Measurements from ENCODE around the gene TBX18.

The TBX18 gene

GRCh38 chr6:84772428-84773132 is 8.2 kb upstream of the TBX18 start:
- no peaks in the 10 kb centered on the region for H3K79me2 ChIP-seq (ENCODE audit: control insufficient read depth, insufficient read depth, low read length)
- no peaks in the 10 kb centered on the region for H3K4me1 ChIP-seq (ENCODE audit: control insufficient read depth, low read depth, low read length)
- no peak overlapping the region for H3K4ac ChIP-seq (ENCODE audit: low read depth, low read length)
- no peaks in the 10 kb centered on the region for H3K79me1 ChIP-seq (ENCODE audit: low read length)
- H3K4me3 ChIP-seq (ENCODE audit: low read length): no peak overlapping the region
- H2BK5ac ChIP-seq (ENCODE audit: low read length): no peak overlapping the region
- no peak overlapping the region for H3K9ac ChIP-seq (ENCODE audit: low read length)
- no peak overlapping the region for H3K4me2 ChIP-seq (ENCODE audit: low read length)
- no CpG with 5 or more reads among the region's 35 CpGs for WGBS (ENCODE audit: extremely low coverage, insufficient coverage, low lambda C conversion rate)
- peak overlapping the region; percentile 45 for H3K23ac ChIP-seq (ENCODE audit: low read length)
- H4K8ac ChIP-seq (ENCODE audit: low read depth, low read length): no peak overlapping the region
- no peak overlapping the region for H2BK120ac ChIP-seq (ENCODE audit: low read depth, low read length)
- H4K5ac ChIP-seq (ENCODE audit: low read length): no peak overlapping the region
- H3K18ac ChIP-seq (ENCODE audit: low read length): no peak overlapping the region
- peaks cover 48% of the 10 kb centered on the region for H3K27me3 ChIP-seq (ENCODE audit: insufficient read depth, low read length, poor library complexity)
- H2AK5ac ChIP-seq (ENCODE audit: low read length): no peak overlapping the region
- no peak overlapping the region for H2BK15ac ChIP-seq (replicated peaks; ENCODE audit: low read depth)
- no peak overlapping the region for H3K56ac ChIP-seq (ENCODE audit: low read length)
- no peaks in the 10 kb centered on the region for H3K36me3 ChIP-seq (ENCODE audit: control insufficient read depth, insufficient read depth, low read length)
- no peak overlapping the region for H3K27ac ChIP-seq (ENCODE audit: low read depth, low read length)
- DNase-seq: peak; percentile 27

GRCh38 chr6:84771756-84772356 is 7.5 kb upstream of the TBX18 start:
- Histone ChIP-seq H3K56ac (ENCODE audit: low read length) (no peak overlapping the region), H3K36me3 (ENCODE audit: control insufficient read depth, insufficient read depth, low read length) (no peaks in the 10 kb centered on the region), H3K18ac (ENCODE audit: low read length) (no peak overlapping the region), H3K27me3 (ENCODE audit: insufficient read depth, low read length, poor library complexity) (peaks cover 54% of the 10 kb centered on the region), H2AK5ac (ENCODE audit: low read length) (no peak overlapping the region), H2BK5ac (ENCODE audit: low read length) (no peak overlapping the region), H4K8ac (ENCODE audit: low read depth, low read length) (no peak overlapping the region), H3K9ac (ENCODE audit: low read length) (no peak overlapping the region), H2BK120ac (ENCODE audit: low read depth, low read length) (no peak overlapping the region), H3K79me2 (ENCODE audit: control insufficient read depth, insufficient read depth, low read length) (no peaks in the 10 kb centered on the region), H4K5ac (ENCODE audit: low read length) (no peak overlapping the region), H3K23ac (ENCODE audit: low read length) (no peak overlapping the region), H3K4ac (ENCODE audit: low read depth, low read length) (no peak overlapping the region), H3K79me1 (ENCODE audit: low read length) (no peaks in the 10 kb centered on the region), H3K4me2 (ENCODE audit: low read length) (no peak overlapping the region), H3K4me3 (ENCODE audit: low read length) (no peak overlapping the region), H3K4me1 (ENCODE audit: control insufficient read depth, low read depth, low read length) (no peaks in the 10 kb centered on the region), H2BK15ac (replicated peaks; ENCODE audit: low read depth) (no peak overlapping the region), H3K27ac (ENCODE audit: low read depth, low read length) (no peak overlapping the region)
- WGBS (ENCODE audit: extremely low coverage, insufficient coverage, low lambda C conversion rate): no CpG with 5 or more reads among the region's 16 CpGs
- DNase-seq: peak; percentile 26

DNA sequence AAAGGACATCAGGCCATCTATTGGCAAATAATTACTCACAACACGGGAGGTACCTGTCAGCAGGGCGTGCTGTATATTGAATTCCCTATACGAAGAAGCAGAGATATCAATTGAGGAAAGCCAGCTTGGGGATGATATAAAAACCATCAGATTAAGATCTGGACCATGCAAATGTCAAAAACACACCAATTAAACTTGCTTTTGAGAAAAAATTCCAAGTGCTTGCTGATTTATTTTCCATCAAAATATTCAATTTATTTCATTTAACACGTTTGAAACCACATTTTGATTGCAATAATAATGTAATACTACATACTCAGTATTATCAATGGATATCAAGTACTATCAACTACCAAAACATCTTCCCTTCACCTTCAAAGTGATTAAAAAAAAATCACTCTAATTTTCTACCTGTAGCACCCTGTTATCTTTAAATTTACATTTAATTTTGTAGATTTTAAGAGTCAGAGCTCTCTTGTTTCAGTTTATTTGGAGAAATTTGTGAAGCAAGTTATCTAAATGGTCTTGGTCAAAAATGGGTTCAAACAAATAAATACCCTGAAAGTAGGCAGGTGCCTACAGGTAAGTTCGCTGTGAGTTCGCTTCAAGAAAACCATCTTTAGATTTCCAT is 6.8 kb upstream of the TBX18 start:
- Histone ChIP-seq H2AK5ac (ENCODE audit: low read length) (no peak overlapping the region), H3K9ac (ENCODE audit: low read length) (no peak overlapping the region), H2BK120ac (ENCODE audit: low read depth, low read length) (no peak overlapping the region), H3K18ac (ENCODE audit: low read length) (no peak overlapping the region), H4K5ac (ENCODE audit: low read length) (no peak overlapping the region), H3K4ac (ENCODE audit: low read depth, low read length) (no peak overlapping the region), H2BK5ac (ENCODE audit: low read length) (no peak overlapping the region), H3K36me3 (ENCODE audit: control insufficient read depth, insufficient read depth, low read length) (no peaks in the 10 kb centered on the region), H3K27me3 (ENCODE audit: insufficient read depth, low read length, poor library complexity) (peaks cover 60% of the 10 kb centered on the region), H4K8ac (ENCODE audit: low read depth, low read length) (no peak overlapping the region), H3K27ac (ENCODE audit: low read depth, low read length) (no peak overlapping the region), H3K4me1 (ENCODE audit: control insufficient read depth, low read depth, low read length) (no peaks in the 10 kb centered on the region), H3K4me2 (ENCODE audit: low read length) (no peak overlapping the region), H3K23ac (ENCODE audit: low read length) (no peak overlapping the region), H3K56ac (ENCODE audit: low read length) (no peak overlapping the region), H2BK15ac (replicated peaks; ENCODE audit: low read depth) (no peak overlapping the region), H3K79me2 (ENCODE audit: control insufficient read depth, insufficient read depth, low read length) (no peaks in the 10 kb centered on the region), H3K79me1 (ENCODE audit: low read length) (no peaks in the 10 kb centered on the region), H3K4me3 (ENCODE audit: low read length) (no peak overlapping the region)
- WGBS (ENCODE audit: extremely low coverage, insufficient coverage, low lambda C conversion rate): 80% methylated on average over 1 of the region's 6 CpGs
- no peak for DNase-seq

- WGBS (ENCODE audit: extremely low coverage, insufficient coverage, low lambda C conversion rate): 100% methylated on average over 1 of the region's 5 CpGs
- no peak overlapping the region for H3K4me3 ChIP-seq (ENCODE audit: low read length)
- no peaks in the 10 kb centered on the region for H3K79me1 ChIP-seq (ENCODE audit: low read length)
- H3K27ac ChIP-seq (ENCODE audit: low read depth, low read length): no peak overlapping the region
- H3K36me3 ChIP-seq (ENCODE audit: control insufficient read depth, insufficient read depth, low read length): no peaks in the 10 kb centered on the region
- no peak overlapping the region for H3K4ac ChIP-seq (ENCODE audit: low read depth, low read length)
- no peak overlapping the region for H4K5ac ChIP-seq (ENCODE audit: low read length)
- H4K8ac ChIP-seq (ENCODE audit: low read depth, low read length): no peak overlapping the region
- H2BK120ac ChIP-seq (ENCODE audit: low read depth, low read length): no peak overlapping the region
- no peak overlapping the region for H2AK5ac ChIP-seq (ENCODE audit: low read length)
- no peak overlapping the region for H2BK15ac ChIP-seq (replicated peaks; ENCODE audit: low read depth)
- no peak overlapping the region for H3K9ac ChIP-seq (ENCODE audit: low read length)
- no peaks in the 10 kb centered on the region for H3K4me1 ChIP-seq (ENCODE audit: control insufficient read depth, low read depth, low read length)
- no peak overlapping the region for H3K23ac ChIP-seq (ENCODE audit: low read length)
- H3K4me2 ChIP-seq (ENCODE audit: low read length): no peak overlapping the region
- DNase-seq: no peak
- H3K56ac ChIP-seq (ENCODE audit: low read length): no peak overlapping the region
- no peak overlapping the region for H3K18ac ChIP-seq (ENCODE audit: low read length)
- peaks cover 64% of the 10 kb centered on the region for H3K27me3 ChIP-seq (ENCODE audit: insufficient read depth, low read length, poor library complexity)
- no peak overlapping the region for H2BK5ac ChIP-seq (ENCODE audit: low read length)
- H3K79me2 ChIP-seq (ENCODE audit: control insufficient read depth, insufficient read depth, low read length): no peaks in the 10 kb centered on the region
Measured at GRCh38 chr6:84770521-84770920, 6.1 kb upstream of the TBX18 start.

DNA sequence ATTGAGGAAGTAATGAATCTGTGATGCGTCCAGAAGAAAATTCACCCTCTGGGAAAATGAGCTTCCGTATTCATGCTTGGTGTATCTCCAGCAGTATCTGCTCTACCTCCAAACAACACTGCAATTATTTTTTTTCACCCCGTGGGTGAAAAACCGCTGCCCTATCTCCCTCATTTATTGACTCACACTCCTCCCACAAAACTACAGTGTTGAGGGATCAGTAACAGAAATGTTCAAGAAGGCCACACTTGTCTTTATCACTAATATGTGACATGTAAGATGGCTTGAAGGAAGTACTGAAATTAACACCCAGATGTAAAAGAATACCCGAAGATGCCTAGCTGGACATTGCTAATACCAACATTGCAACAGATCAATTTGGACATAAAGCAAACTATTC is 4.9 kb upstream of the TBX18 start:
- no peak overlapping the region for H2BK120ac ChIP-seq (ENCODE audit: low read depth, low read length)
- H4K5ac ChIP-seq (ENCODE audit: low read length): no peak overlapping the region
- no peak overlapping the region for H3K4ac ChIP-seq (ENCODE audit: low read depth, low read length)
- no peaks in the 10 kb centered on the region for H3K79me1 ChIP-seq (ENCODE audit: low read length)
- no peak overlapping the region for H2BK15ac ChIP-seq (replicated peaks; ENCODE audit: low read depth)
- H3K4me2 ChIP-seq (ENCODE audit: low read length): no peak overlapping the region
- H2AK5ac ChIP-seq (ENCODE audit: low read length): no peak overlapping the region
- H3K79me2 ChIP-seq (ENCODE audit: control insufficient read depth, insufficient read depth, low read length): no peaks in the 10 kb centered on the region
- H3K23ac ChIP-seq (ENCODE audit: low read length): no peak overlapping the region
- H3K56ac ChIP-seq (ENCODE audit: low read length): no peak overlapping the region
- no peak overlapping the region for H2BK5ac ChIP-seq (ENCODE audit: low read length)
- H3K36me3 ChIP-seq (ENCODE audit: control insufficient read depth, insufficient read depth, low read length): no peaks in the 10 kb centered on the region
- WGBS (ENCODE audit: extremely low coverage, insufficient coverage, low lambda C conversion rate): no CpG with 5 or more reads among the region's 5 CpGs
- no peak overlapping the region for H3K9ac ChIP-seq (ENCODE audit: low read length)
- peaks cover 64% of the 10 kb centered on the region for H3K27me3 ChIP-seq (ENCODE audit: insufficient read depth, low read length, poor library complexity)
- H3K4me3 ChIP-seq (ENCODE audit: low read length): no peak overlapping the region
- no peaks in the 10 kb centered on the region for H3K4me1 ChIP-seq (ENCODE audit: control insufficient read depth, low read depth, low read length)
- no peak overlapping the region for H4K8ac ChIP-seq (ENCODE audit: low read depth, low read length)
- H3K27ac ChIP-seq (ENCODE audit: low read depth, low read length): no peak overlapping the region
- H3K18ac ChIP-seq (ENCODE audit: low read length): no peak overlapping the region
- peak; percentile 8 for DNase-seq

Data from mesendoderm (in vitro differentiated cells).